Coronary artery (tissue), 2 donors: ENCODE data around the gene F11R.

ENCODE experiments used
- DNase-seq: peaks from one replicate; pipeline ENCODE4 v3.0.0-alpha.2; 2017; ENCODE audit warnings: low spot score
- H3K27ac ChIP-seq, 2 donors: fragments of 200-600 bp; sonication (generic); one replicate each; pipeline ENCODE4 v1.5.1; 2016 to 2019
- H3K4me3 ChIP-seq: fragments of 200-600 bp; sonication (generic); 2 replicates; pipeline ENCODE4 v1.5.1; 2016; ENCODE audit warnings: mild to moderate bottlenecking, moderate library complexity
- CTCF ChIP-seq: fragments of 200-600 bp; sonication (generic); IDR thresholded peaks from one replicate; pipeline ENCODE4 v1.5.1; 2019; ENCODE audit warnings: antibody characterized with exemption

The F11R gene

GRCh38 chr1:160987359-160988050 lies 33.4 kb downstream of the F11R start:
- no peak for TF ChIP-seq CTCF
- DNase-seq = no peak
- H3K27ac ChIP-seq = no peak overlapping the region
- no peak overlapping the region for H3K4me3 ChIP-seq

GRCh38 chr1:160985723-160986122 lies 35.2 kb downstream of the F11R start:
- no peak for DNase-seq
- no peak overlapping the region for H3K4me3 ChIP-seq
- TF ChIP-seq CTCF = no peak
- H3K27ac ChIP-seq = no peak overlapping the region

- Histone ChIP-seq H3K27ac (no peak overlapping the region), H3K4me3 (peak overlapping the region; percentile 64)
- TF ChIP-seq CTCF = no peak
- DNase-seq = no peak
Measured at GRCh38 chr1:160981584-160982411, 39.2 kb downstream of the F11R start.

DNA sequence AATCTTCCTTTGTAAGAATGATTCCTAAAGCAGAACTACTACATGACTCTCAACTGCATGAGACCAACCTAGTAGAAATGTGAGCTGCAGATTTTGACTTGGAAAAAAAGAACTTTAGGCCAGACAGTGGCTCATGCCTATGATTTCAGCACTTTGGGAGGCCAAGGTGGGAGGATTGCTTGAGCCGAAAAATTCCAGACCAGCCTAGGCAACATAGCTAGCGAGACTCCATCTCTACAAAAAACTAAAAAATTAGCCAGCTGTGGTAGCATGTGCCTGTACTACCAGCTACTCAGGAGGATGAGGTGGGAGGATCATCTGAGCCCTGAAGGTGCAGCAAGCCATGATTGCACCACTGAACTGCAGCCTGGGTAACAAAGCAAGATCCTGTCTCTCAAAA lies 41.7 kb downstream of the F11R start:
- Histone ChIP-seq H3K27ac (no peak overlapping the region), H3K4me3 (no peak overlapping the region)
- TF ChIP-seq CTCF = no peak
- no peak for DNase-seq

GRCh38 chr1:160978510-160978927 lies 42.4 kb downstream of the F11R start:
- Histone ChIP-seq H3K27ac (no peak overlapping the region), H3K4me3 (no peak overlapping the region)
- no peak for TF ChIP-seq CTCF
- no peak for DNase-seq

GRCh38 chr1:160975026-160975425 lies 45.9 kb downstream of the F11R start:
- TF ChIP-seq CTCF = no peak
- Histone ChIP-seq H3K27ac (no peak overlapping the region), H3K4me3 (no peak overlapping the region)
- no peak for DNase-seq

DNA sequence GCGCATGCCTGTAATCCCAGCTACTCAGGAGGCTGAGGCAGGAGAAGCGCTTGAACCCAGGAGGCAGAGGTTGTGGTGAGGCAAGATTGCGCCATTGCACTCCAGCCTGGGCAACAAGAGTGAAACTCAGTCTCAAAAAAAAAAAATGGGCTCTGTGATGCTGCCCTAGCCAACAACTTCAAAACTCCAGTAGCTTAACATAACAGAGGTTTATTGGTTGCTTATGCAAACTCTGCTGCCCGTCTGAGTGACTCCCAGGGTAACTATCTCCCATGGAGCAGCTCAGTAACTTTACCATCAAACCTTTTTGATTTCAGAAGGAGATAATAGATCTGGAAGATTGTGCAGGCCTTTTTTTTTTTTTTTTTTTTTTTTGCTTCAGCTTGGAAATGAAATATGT lies 47.5 kb downstream of the F11R start:
- TF ChIP-seq CTCF = no peak
- no peak for DNase-seq
- Histone ChIP-seq H3K4me3 (no peak overlapping the region), H3K27ac (no peak overlapping the region)
